COLO668 (cell line): ENCODE results near the gene PDE4DIP.
"Not testable (repeated sequence)": the region's sequence is repeated elsewhere in the genome, so short reads cannot be mapped to it uniquely, and the experiment has no call there.

Experiments used
- DNase-seq: peaks from one replicate; lab custom pipeline; 2025; ENCODE audit not compliant: unreplicated experiment; lab: John Stamatoyannopoulos, UW

Gene PDE4DIP

DNA sequence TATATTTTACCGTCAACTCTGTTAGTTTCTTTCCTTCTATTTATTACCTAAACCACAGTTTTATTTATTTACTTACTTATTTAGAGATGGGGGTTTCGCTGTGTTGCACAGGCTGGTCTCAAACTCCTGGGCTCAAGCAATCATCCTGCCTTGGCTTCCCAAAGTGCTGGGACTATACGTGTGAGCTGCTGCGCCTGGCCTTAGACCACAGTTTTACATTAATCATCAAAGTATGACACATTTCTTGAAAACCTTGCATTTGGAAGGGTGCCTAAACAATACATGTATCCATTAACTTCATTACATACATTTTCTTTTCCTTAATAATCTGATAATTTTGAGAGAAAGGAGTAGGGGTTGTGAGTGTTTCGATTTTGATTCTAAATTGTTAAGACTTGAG lies 124.9 kb downstream of the PDE4DIP start:
- DNase-seq: not testable (repeated sequence)

DNA sequence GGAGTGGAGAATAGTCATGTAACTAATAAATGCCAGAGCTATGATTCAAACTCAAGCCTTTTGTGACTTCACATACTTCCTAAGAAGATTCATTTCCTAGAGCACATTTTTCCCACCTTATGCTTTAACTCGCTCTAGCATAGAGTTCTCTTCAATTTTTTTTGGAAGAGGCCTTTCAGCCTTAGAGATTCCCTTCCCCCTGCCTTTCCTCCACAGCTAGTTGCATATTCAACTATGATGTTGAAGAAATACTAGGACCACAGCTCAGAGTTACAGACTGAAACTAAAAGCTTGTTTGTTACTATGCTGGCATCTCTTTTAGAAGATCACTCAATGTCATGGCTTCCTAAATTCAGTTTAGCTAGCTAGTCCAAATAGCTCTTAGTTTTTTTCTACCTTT lies 131.2 kb downstream of the PDE4DIP start:
- DNase-seq: not testable (repeated sequence)

DNA sequence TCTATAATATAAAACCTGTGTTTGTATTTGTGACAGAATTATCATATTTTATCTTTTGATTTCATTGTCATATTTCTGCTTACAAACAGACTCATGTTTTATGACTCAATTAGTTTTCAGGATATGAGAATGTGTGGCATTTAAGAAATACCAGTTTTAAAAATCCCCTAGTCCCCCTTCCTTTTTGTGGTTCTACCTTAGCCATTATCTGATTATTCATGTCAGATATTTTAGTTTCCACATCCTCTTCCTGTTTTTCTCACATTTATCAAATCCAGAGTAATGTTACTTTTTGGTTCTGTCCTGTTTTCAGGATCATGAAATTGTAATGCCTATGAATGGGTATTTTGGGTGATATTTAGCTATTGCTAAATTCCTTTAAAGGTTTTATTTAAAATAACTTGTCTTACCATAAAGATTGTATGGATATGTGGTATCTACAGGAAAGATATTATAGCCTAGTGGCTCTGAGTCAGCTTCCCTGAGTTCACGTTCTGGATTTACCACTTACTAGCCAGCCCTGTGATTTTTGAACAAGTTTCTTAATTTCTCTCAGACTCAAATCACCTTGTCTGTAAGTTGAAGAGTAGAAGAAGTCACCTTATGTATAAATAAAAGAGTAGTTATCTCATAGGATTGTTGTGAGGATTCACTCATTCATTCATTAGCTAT lies 131.8 kb downstream of the PDE4DIP start:
- not testable (repeated sequence) for DNase-seq

DNA sequence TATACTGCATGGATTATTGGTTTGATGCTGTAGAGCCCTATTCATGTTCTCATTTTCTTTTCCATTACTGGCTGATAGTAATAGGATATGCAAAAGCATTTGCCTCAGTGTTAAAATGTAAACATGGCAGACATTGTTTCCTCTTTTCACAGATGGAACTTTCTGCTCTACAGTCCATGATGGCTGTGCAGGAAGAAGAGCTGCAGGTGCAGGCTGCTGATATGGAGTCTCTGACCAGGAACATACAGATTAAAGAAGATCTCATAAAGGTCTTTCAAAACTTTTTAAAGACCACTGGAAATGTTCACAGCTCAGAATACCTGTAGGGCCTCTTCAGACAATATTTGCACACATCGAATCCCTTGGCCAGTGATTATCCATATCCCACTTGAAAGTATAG lies 133.6 kb downstream of the PDE4DIP start:
- not testable (repeated sequence) for DNase-seq

DNA sequence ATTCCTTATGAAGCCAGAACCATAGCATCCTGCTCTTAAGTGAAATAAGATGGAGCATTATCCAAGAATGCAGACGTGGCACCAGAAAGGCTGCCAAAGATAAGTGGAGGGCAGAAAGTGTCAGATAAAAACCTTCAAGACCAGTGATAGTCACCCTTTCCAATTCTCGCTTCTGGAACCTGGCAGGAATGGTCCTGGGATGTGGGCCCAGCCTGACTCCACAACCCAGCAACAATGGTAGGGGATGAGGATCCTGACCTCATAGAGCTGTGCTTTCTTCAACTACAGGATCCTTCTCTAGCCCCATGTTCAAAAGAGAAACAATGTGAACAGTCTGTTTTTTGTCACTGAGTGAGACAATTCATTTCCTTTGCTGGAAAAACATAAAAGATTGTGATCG lies 145.2 kb downstream of the PDE4DIP start:
- not testable (repeated sequence) for DNase-seq

- DNase-seq: not testable (repeated sequence)
Measured at GRCh38 chr1:148990233-148990788, 146.1 kb downstream of the PDE4DIP start.

DNA sequence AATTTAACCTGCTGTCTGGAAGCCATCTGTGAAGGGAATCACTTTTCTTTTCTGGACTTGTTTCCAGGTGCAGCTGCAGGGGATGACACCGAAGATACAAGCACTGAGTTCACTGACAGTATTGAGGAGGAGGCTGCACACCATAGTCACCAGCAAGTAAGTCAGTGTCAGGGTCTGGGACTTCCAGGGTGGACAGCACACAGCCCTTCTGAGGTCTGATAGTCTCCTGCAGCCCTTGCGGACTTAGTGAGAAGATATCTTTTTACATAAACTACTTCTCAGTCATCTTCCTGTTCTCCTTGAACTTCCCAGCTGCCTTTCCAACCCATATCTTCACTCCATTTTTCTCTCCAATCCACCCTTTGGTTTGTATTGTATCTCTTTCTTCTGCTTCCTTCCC lies 147.6 kb downstream of the PDE4DIP start:
- DNase-seq: not testable (repeated sequence)

DNA sequence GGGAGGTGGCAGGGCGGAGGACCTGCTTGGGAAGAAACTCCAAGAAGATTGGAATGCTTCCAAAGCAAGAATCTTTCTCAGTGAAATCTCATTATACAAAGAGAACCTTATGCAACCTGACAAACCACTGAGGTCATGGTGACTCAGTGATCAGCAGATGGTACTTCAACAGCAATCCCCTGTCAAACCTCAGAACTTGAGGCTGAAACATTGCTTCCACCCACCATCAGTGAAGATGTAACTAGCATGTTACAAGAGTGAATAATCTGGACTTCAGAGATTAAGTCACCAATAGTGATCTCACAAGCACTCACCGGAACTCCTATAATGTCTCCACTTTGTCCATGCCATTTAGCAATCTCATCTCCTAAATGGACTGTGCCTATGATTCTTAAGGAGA lies 148.1 kb downstream of the PDE4DIP start:
- DNase-seq: not testable (repeated sequence)

GRCh38 chr1:148996449-148997224 lies 152.4 kb downstream of the PDE4DIP start:
- DNase-seq: not testable (repeated sequence)

DNA sequence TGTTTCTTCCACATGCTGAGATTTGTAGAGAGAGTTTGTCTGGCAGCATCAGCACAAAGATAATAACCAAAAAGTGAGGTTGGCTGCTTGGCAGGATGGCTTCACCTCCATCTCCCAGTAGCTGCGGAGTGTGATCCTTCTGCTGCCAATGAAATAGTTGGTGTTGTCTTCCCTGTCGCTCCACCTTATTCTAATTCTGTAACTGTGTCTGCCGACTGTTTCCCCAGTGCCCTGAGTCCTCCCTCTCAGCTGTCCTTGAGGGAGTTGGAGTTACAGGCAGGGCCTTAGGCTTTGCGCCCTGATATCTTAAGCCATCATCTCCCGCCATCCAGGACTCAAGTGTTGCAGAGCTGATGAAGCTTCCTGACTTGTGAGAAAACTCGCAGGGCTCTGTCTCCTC lies 153.2 kb downstream of the PDE4DIP start:
- DNase-seq: not testable (repeated sequence)

DNA sequence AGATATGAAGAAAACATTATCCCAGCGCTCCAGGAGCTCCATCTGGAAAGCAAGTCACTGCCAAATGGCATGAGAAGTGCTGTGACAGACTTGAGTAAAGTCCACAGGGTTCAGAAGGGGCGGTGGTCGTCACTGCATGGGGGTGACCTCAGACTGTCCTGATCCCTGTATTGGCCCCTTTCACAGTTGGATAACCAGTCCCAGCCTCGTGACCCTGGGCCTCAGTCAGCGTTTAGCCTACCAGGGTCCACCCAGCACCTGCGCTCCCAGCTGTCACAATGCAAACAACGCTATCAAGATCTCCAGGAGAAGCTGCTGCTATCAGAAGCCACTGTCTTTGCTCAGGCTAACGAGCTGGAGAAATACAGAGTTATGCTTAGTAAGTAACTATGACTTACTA lies 158.4 kb downstream of the PDE4DIP start:
- DNase-seq: not testable (repeated sequence)

DNA sequence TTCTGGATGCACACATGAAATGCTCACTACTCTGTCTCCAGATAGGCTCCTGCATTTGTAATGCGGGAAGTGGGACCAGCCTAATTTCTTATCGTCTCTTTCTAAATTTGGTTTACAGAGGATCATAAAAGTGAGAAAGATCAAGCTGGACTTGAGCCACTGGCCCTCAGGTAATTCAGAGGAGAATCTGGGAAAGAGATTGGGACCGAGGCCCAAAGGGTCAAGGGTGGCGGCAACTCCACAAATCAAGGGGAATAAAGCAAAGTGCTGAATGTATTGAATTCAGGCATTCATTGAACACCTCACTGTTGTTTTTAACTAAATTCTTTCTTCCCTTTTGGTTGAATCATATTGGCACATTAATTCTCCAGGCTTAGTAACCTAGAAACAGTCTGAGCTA lies 164.1 kb downstream of the PDE4DIP start:
- not testable (repeated sequence) for DNase-seq

- not testable (repeated sequence) for DNase-seq
Measured at GRCh38 chr1:149008769-149009168, 164.5 kb downstream of the PDE4DIP start.

- DNase-seq: not testable (repeated sequence)
Measured at GRCh38 chr1:149009761-149010160, 165.5 kb downstream of the PDE4DIP start.

- DNase-seq: not testable (repeated sequence)
Measured at GRCh38 chr1:149012599-149012998, 168.4 kb downstream of the PDE4DIP start.

DNA sequence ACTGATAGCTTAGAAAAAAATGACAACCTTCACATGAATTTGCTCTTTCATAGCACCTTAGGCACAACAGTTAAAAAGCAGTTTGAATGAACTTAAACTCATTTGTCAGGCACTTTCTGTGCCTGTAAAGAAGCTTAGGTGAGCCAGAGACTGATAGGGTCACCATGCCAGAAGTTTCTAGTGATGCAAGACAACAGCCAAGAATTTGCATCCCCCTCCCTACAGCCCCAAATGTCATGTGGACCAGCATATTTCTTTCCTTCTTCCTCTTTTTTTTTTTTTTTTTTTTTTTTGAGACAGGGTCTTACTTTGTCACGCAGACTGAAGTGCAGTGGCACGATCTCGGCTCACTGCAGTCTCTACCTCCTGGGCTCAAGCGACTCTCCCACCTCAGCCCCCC lies 169.3 kb downstream of the PDE4DIP start:
- DNase-seq: not testable (repeated sequence)

GRCh38 chr1:149015522-149015921 lies 171.3 kb downstream of the PDE4DIP start:
- not testable (repeated sequence) for DNase-seq

GRCh38 chr1:149016626-149017025 lies 172.4 kb downstream of the PDE4DIP start:
- DNase-seq: not testable (repeated sequence)

- not testable (repeated sequence) for DNase-seq
Measured at GRCh38 chr1:149018577-149018976, 174.3 kb downstream of the PDE4DIP start.

GRCh38 chr1:149024327-149024726 lies 180.1 kb downstream of the PDE4DIP start:
- DNase-seq: not testable (repeated sequence)

- not testable (repeated sequence) for DNase-seq
Measured at GRCh38 chr1:149033916-149034315, 189.7 kb downstream of the PDE4DIP start.

DNA sequence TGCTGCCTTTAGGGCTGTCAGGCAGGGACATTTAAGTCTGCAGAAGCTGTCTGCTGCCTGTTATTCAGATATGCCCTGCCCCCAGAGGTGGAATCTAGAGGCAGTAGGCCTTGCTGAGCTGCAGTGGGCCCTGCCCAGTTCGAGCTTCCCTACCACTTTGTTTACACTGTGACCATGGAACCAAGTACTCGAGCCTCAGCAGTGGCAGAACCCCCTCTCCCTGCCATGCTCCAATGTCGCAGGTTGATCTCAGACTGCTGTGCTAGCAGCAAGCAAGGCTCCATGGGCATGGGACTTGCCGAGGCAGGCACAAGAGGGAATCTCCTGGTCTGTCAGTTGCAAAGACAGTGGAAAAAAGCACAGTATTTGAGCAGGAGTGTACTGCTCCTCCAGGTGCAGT lies 198.8 kb downstream of the PDE4DIP start:
- not testable (repeated sequence) for DNase-seq
